ENCODE data around the gene NCK2. TPM values are rescaled to one million over a fixed set of nuclear protein-coding genes. Genes with fewer than 3 reads are reported as not detected.

The NCK2 gene
- total RNA-seq, 4 donors from 2014 or later, result 59.8 to 130 (median 96.2) TPM

DNA sequence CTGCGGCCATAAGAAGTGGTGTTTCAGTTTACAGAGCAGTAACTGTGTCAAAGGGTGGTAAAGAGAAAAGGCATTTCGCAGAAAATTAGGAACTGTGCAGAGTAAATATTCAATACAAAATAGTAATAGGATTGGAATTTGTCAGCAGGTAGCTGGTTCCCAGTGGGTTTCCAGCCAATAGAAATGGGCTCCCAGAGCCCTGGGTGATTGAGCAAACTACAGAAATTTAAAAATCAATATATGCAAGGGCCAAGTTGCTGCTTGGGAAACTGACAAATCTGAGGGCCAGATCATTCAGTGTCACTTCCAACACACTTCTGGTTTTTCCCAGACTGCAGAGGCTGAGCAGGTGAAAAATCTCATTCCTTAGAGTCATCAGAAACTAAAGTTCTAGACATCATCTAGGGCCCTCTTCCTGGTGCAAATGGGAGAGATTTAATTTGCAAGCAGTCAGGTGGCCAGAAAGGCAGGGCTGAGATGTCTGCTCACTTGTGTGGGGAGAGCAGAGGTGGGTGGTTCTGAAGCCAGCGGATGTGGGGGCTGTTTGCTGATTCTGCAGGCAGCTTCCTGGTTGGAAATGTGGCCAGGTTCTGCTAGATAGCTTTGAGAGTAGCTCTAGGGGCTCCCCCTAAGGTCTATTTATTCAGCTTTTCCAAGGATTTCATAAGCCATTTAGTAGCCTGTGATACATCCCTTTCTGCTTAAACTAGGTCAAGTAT lies 182.4 kb downstream of the NCK2 start:
- H3K27me3 ChIP-seq, result no peaks in the 10 kb centered on the region
- TF ChIP-seq POLR2A (IDR thresholded peaks at IDR 0.05; ENCODE audit: low read depth) (no peak), EP300 (IDR thresholded peaks at IDR 0.05) (no peak), POLR2AphosphoS5 (IDR thresholded peaks at IDR 0.05) (no peak)
- TF ChIP-seq, protein P1, sequence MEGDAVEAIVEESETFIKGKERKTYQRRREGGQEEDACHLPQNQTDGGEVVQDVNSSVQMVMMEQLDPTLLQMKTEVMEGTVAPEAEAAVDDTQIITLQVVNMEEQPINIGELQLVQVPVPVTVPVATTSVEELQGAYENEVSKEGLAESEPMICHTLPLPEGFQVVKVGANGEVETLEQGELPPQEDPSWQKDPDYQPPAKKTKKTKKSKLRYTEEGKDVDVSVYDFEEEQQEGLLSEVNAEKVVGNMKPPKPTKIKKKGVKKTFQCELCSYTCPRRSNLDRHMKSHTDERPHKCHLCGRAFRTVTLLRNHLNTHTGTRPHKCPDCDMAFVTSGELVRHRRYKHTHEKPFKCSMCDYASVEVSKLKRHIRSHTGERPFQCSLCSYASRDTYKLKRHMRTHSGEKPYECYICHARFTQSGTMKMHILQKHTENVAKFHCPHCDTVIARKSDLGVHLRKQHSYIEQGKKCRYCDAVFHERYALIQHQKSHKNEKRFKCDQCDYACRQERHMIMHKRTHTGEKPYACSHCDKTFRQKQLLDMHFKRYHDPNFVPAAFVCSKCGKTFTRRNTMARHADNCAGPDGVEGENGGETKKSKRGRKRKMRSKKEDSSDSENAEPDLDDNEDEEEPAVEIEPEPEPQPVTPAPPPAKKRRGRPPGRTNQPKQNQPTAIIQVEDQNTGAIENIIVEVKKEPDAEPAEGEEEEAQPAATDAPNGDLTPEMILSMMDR (IDR thresholded peaks at IDR 0.05), result no peak
- intact Hi-C loops (cut with DNase I), result no loop called here
- H3K4me3 ChIP-seq, result no peak overlapping the region
- no peak overlapping the region for H3K27ac ChIP-seq (replicated peaks in 1 of 4)
- H3K4me1 ChIP-seq, result peaks cover 8 to 11% (median 10%) of the 10 kb centered on the region in 4 donors
- DNase-seq (ENCODE audit: extremely low spot score), result no peak
- no peaks in the 10 kb centered on the region for H3K36me3 ChIP-seq
- 92% methylated on average over 3 of the region's 3 CpGs for WGBS
- H3K9me3 ChIP-seq, result no peaks in the 10 kb centered on the region

DNA sequence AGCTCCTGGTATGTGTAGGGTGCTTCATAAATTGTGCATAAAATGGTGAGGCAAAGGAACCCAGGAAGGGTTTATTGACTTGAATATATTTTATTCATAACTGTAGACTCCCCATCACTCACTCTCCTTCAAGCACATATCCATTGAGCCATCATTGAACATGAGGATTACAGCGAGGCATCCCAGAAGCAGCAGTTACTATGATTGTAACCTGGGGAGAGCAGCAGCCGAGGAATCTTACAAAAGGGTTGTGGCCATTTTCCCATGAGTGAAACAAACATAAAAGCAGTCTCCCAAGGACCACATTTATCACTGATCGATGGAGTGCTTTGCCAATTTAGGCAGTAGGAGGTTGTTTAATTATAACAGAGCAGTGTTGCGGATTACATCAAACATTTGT lies 183.4 kb downstream of the NCK2 start:
- H3K27me3 ChIP-seq, result no peaks in the 10 kb centered on the region
- no peak overlapping the region for H3K4me3 ChIP-seq
- no peak overlapping the region for H3K27ac ChIP-seq (replicated peaks in 1 of 4)
- TF ChIP-seq, protein P1 (IDR thresholded peaks at IDR 0.05), result no peak
- TF ChIP-seq EP300 (IDR thresholded peaks at IDR 0.05) (no peak), POLR2AphosphoS5 (IDR thresholded peaks at IDR 0.05) (no peak), POLR2A (IDR thresholded peaks at IDR 0.05; ENCODE audit: low read depth) (no peak)
- H3K36me3 ChIP-seq, result no peaks in the 10 kb centered on the region
- no peaks in the 10 kb centered on the region for H3K9me3 ChIP-seq
- H3K4me1 ChIP-seq, result peaks cover 8 to 11% (median 10%) of the 10 kb centered on the region in 4 donors
- DNase-seq (ENCODE audit: extremely low spot score), result no peak
- intact Hi-C loops (cut with DNase I), result no loop called here
- WGBS, result 90% methylated on average over 4 of the region's 4 CpGs

DNA sequence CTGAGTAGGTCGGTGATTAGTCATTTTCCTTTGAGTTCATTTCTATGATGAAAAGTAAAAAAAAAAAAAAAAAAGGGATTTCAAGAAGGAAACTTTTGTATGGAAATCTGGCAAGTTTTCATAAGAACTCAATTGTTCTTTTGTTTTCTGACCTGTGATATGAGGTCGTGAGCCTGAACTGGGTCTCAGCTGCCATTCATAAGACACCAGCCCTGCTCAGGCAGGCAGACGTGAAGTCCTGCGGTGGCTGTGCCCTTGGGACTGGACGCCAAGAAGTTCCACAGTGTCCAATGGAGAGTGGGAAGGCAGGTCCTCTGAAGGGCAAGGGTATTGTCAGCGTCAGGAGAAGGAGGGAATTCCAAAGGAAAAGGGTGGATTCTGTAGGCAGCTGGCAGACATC lies 183.9 kb downstream of the NCK2 start:
- intact Hi-C loops (cut with DNase I), result no loop called here
- 79% methylated on average over 6 of the region's 6 CpGs for WGBS
- no peaks in the 10 kb centered on the region for H3K27me3 ChIP-seq
- H3K36me3 ChIP-seq, result no peaks in the 10 kb centered on the region
- H3K4me1 ChIP-seq, result peaks cover 8 to 11% (median 10%) of the 10 kb centered on the region in 4 donors
- no peak for DNase-seq (ENCODE audit: extremely low spot score)
- no peak overlapping the region for H3K4me3 ChIP-seq
- no peaks in the 10 kb centered on the region for H3K9me3 ChIP-seq
- TF ChIP-seq POLR2A (IDR thresholded peaks at IDR 0.05; ENCODE audit: low read depth) (no peak), EP300 (IDR thresholded peaks at IDR 0.05) (no peak), POLR2AphosphoS5 (IDR thresholded peaks at IDR 0.05) (no peak)
- TF ChIP-seq, protein P1 (IDR thresholded peaks at IDR 0.05), result no peak
- H3K27ac ChIP-seq (replicated peaks in 1 of 4), result no peak overlapping the region

DNA sequence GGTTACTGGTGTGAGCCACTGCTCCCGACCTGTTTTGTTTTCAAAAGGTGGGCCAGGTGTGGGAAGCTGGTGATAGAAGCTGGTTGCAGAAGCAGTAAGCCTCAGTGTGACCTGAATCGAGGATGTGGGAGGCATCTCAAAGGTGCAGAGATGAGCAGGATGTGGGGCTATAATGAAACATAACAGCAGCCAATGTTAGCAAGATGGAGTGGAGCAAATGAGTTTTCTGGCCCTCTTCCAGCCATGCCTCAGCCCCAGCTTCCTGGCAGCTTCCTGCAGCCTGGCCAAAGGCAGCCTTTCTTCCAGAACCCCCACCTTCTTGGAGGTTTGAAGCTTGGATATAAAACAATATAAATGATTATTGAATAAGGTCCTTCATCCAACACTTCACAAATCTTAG lies 184.8 kb downstream of the NCK2 start:
- TF ChIP-seq POLR2AphosphoS5 (IDR thresholded peaks at IDR 0.05) (no peak), EP300 (IDR thresholded peaks at IDR 0.05) (no peak), POLR2A (IDR thresholded peaks at IDR 0.05; ENCODE audit: low read depth) (no peak)
- TF ChIP-seq, protein P1 (IDR thresholded peaks at IDR 0.05), result no peak
- Histone ChIP-seq H3K4me3 (no peak overlapping the region), H3K27me3 (no peaks in the 10 kb centered on the region), H3K36me3 (no peaks in the 10 kb centered on the region), H3K9me3 (no peaks in the 10 kb centered on the region), H3K27ac (replicated peaks in 1 of 4) (no peak overlapping the region), H3K4me1 (peaks cover 12 to 17% (median 15%) of the 10 kb centered on the region in 4 donors)
- WGBS, result 33% methylated on average over 2 of the region's 2 CpGs
- intact Hi-C loops (cut with DNase I), result no loop called here
- no peak for DNase-seq (ENCODE audit: extremely low spot score)
